ENCODE measurements around the gene COL12A1. TPM values are rescaled to one million over a fixed set of nuclear protein-coding genes. Genes with fewer than 3 reads are reported as not detected.

COL12A1 gene
- total RNA-seq, 1 experiment from 2014 or later, result 10.4 TPM

GRCh38 chr6:75070244-75070643 is 135.6 kb downstream of the COL12A1 start:
- H3K9me3 ChIP-seq (ENCODE audit: control insufficient read depth, insufficient read depth, low read depth, low read length), result no peaks in the 10 kb centered on the region
- no peak for ATAC-seq
- H3K27me3 ChIP-seq (ENCODE audit: control insufficient read depth, insufficient read depth, low read length), result no peaks in the 10 kb centered on the region
- CTCF ChIA-PET, result no interaction called here
- DNase-seq (ENCODE audit: low read depth, low spot score), result no peak
- in situ Hi-C loops (cut with HindIII; ENCODE audit: low pct_unique_long_range_greater_than_20kb, low sequenced_read_pairs), result no loop called here
- no TSS peak for BruUV-seq (replicated peaks)
- intact Hi-C loops (cut with micrococcal nuclease; ENCODE audit: unreplicated experiment), result no loop called here
- H3K4me1 ChIP-seq (ENCODE audit: control insufficient read depth, insufficient read depth, low read length), result no peaks in the 10 kb centered on the region
- POLR2A ChIA-PET, result no interaction called here
- no peak overlapping the region for H3K4me3 ChIP-seq (ENCODE audit: low read depth in 2 of 2, low read length in 2 of 2)
- H3K27ac ChIP-seq (ENCODE audit: low read length), result no peak overlapping the region
- TF ChIP-seq REST (IDR thresholded peaks at IDR 0.05; ENCODE audit: insufficient read depth in 1 of 2, low read depth in 2 of 2, low read length in 1 of 2), result no peak
- no peak for TF ChIP-seq CTCF (IDR thresholded peaks at IDR 0.05)
- no peak for TF ChIP-seq SIN3A (IDR thresholded peaks at IDR 0.05; ENCODE audit: borderline replicate concordance, insufficient read depth, low read depth, low read length)
- TF ChIP-seq TCF7L2 (IDR thresholded peaks at IDR 0.05; ENCODE audit: low read depth, low read length), result no peak
- TF ChIP-seq POLR2AphosphoS5 (IDR thresholded peaks at IDR 0.05; ENCODE audit: low read depth, low read length), result no peak
- H3K36me3 ChIP-seq (ENCODE audit: control insufficient read depth, insufficient read depth, low read length), result no peaks in the 10 kb centered on the region

- no peak for DNase-seq (ENCODE audit: low read depth, low spot score)
- CTCF ChIA-PET, result no interaction called here
- Histone ChIP-seq H3K9me3 (ENCODE audit: control insufficient read depth, insufficient read depth, low read depth, low read length) (no peaks in the 10 kb centered on the region), H3K27me3 (ENCODE audit: control insufficient read depth, insufficient read depth, low read length) (no peaks in the 10 kb centered on the region), H3K4me3 (ENCODE audit: low read depth in 2 of 2, low read length in 2 of 2) (no peak overlapping the region), H3K27ac (ENCODE audit: low read length) (no peak overlapping the region), H3K4me1 (ENCODE audit: control insufficient read depth, insufficient read depth, low read length) (no peaks in the 10 kb centered on the region), H3K36me3 (ENCODE audit: control insufficient read depth, insufficient read depth, low read length) (no peaks in the 10 kb centered on the region)
- no peak for ATAC-seq
- in situ Hi-C loops (cut with HindIII; ENCODE audit: low pct_unique_long_range_greater_than_20kb, low sequenced_read_pairs) (no loop called here), intact Hi-C loops (cut with micrococcal nuclease; ENCODE audit: unreplicated experiment) (no loop called here)
- POLR2A ChIA-PET, result no interaction called here
- TF ChIP-seq REST (IDR thresholded peaks at IDR 0.05; ENCODE audit: insufficient read depth in 1 of 2, low read depth in 2 of 2, low read length in 1 of 2) (no peak), SIN3A (IDR thresholded peaks at IDR 0.05; ENCODE audit: borderline replicate concordance, insufficient read depth, low read depth, low read length) (no peak), CTCF (IDR thresholded peaks at IDR 0.05) (no peak), TCF7L2 (IDR thresholded peaks at IDR 0.05; ENCODE audit: low read depth, low read length) (no peak), POLR2AphosphoS5 (IDR thresholded peaks at IDR 0.05; ENCODE audit: low read depth, low read length) (no peak)
- BruUV-seq (replicated peaks), result no TSS peak
These were observed 140.3 kb downstream of the COL12A1 start for GRCh38 chr6:75065523-75065922.

All from Panc1 (cell line).